HL-60 (cell line): ENCODE results near the gene CNFN.

ENCODE experiments used
- CTCF ChIP-seq: IDR thresholded peaks from one replicate; pipeline ENCODE4 v1.5.1; 2011; ENCODE audit warnings: low read length, control low read depth, inconsistent platforms; ENCODE audit not compliant: insufficient read depth
- GABPA ChIP-seq: IDR thresholded peaks from 2 replicates; pipeline ENCODE4 v1.6.1; 2012; ENCODE audit warnings: low read depth
- POLR2AphosphoS5 ChIP-seq: IDR thresholded peaks from 2 replicates; pipeline ENCODE4 v1.6.1; 2012; ENCODE audit warnings: low read depth
- REST ChIP-seq: IDR thresholded peaks from 2 replicates; pipeline ENCODE4 v1.6.1; 2012; ENCODE audit warnings: low read depth; ENCODE audit not compliant: insufficient replicate concordance

- TF ChIP-seq REST (no peak), CTCF (no peak), GABPA (no peak), POLR2AphosphoS5 (no peak)
These were observed 39.7 kb downstream of the CNFN start for GRCh38 chr19:42350417-42350816.
